Measurements from ENCODE around the gene HS1BP3. TPM values are rescaled to one million over a fixed set of nuclear protein-coding genes. Genes with fewer than 3 reads are reported as not detected.
A peak's percentile ranks its signal among the peaks of the same experiment; 100 is the strongest.

HS1BP3 gene
- total and polyA plus RNA-seq, 2 of the 13 experiments (the other 11 are each of a cell fraction or from before 2014, with no cell fraction given) = 15.2 to 22.0 TPM

DNA sequence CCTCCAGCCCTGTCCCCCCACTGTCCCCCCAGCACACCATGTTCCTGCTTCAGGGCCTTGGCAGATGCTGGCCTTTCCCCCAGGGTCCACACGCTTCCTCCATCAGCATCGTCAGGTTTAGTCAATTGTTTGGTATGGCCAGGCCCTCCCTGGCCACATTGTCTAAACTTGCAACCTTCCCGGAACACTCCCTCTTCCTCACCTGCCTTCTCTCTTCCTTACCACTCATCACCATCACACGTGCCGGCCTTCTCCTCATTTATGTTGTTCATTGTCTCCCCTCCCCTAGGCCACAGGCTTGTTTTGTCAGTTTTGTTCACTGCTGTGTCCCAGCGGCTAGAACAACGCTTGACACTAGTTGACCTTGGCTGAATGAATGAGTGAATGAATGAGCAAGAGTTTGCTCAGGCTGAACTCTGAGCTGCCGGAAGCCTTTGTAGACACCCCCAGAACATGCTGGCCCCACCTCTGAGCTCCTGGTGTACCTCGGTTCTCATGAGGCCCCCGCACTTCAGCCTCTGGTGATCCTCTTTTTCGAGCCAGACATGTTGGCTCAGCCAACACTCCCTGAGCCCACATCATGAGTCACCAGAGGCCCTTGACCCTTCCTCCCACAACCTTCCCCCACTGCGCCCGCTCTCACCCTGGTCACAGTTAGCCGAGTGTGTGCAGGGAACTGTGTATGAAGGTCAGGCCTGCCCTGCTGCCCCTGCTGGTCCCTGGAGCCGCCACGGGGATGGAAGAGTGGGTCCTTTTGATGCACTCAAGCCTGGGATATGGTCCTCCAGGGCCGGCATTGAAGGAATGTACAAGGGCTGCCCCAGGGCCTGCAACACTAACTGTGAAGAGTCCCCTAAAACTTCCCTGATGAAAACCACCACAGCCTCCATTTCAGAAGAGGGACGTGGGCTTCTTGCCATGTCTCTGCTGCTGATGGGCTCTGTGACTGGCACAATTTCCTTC, 57.5 kb downstream of the HS1BP3 start (continued):
- TF ChIP-seq PCBP2 (optimal IDR thresholded peaks at IDR 0.05; ENCODE audit: low read depth, low read length, poor library complexity, severe bottlenecking) (no peak), ZNF780A (CRISPR knock-in tag; IDR thresholded peaks at IDR 0.05) (peak; percentile 87; the same call in 1 of the 2 replicates), ZBTB7A (CRISPR knock-in tag; IDR thresholded peaks at IDR 0.05) (peak; percentile 90; the same call in 1 of the 2 replicates), ZNF180 (CRISPR knock-in tag; IDR thresholded peaks at IDR 0.05; ENCODE audit: borderline replicate concordance, low read depth) (no peak), IKZF4 (CRISPR knock-in tag; IDR thresholded peaks at IDR 0.05; ENCODE audit: borderline replicate concordance, low read depth, not compliant biosample characterization) (peak; percentile 69), CCAR2 (optimal IDR thresholded peaks at IDR 0.05; ENCODE audit: low read depth, low read length) (peak; percentile 86), GATAD1 (CRISPR knock-in tag; IDR thresholded peaks at IDR 0.05) (peak; percentile 77), NCOA5 (CRISPR knock-in tag; IDR thresholded peaks at IDR 0.05) (no peak), CHD2 (IDR thresholded peaks at IDR 0.05; ENCODE audit: low read depth, low read length) (peak; percentile 78; the same call in 1 of the 2 replicates), AHR (CRISPR knock-in tag; IDR thresholded peaks at IDR 0.05) (peak; percentile 86), ZNF747 (CRISPR knock-in tag; IDR thresholded peaks at IDR 0.05; ENCODE audit: borderline replicate concordance) (peak; percentile 100)
- TF ChIP-seq, protein P1, sequence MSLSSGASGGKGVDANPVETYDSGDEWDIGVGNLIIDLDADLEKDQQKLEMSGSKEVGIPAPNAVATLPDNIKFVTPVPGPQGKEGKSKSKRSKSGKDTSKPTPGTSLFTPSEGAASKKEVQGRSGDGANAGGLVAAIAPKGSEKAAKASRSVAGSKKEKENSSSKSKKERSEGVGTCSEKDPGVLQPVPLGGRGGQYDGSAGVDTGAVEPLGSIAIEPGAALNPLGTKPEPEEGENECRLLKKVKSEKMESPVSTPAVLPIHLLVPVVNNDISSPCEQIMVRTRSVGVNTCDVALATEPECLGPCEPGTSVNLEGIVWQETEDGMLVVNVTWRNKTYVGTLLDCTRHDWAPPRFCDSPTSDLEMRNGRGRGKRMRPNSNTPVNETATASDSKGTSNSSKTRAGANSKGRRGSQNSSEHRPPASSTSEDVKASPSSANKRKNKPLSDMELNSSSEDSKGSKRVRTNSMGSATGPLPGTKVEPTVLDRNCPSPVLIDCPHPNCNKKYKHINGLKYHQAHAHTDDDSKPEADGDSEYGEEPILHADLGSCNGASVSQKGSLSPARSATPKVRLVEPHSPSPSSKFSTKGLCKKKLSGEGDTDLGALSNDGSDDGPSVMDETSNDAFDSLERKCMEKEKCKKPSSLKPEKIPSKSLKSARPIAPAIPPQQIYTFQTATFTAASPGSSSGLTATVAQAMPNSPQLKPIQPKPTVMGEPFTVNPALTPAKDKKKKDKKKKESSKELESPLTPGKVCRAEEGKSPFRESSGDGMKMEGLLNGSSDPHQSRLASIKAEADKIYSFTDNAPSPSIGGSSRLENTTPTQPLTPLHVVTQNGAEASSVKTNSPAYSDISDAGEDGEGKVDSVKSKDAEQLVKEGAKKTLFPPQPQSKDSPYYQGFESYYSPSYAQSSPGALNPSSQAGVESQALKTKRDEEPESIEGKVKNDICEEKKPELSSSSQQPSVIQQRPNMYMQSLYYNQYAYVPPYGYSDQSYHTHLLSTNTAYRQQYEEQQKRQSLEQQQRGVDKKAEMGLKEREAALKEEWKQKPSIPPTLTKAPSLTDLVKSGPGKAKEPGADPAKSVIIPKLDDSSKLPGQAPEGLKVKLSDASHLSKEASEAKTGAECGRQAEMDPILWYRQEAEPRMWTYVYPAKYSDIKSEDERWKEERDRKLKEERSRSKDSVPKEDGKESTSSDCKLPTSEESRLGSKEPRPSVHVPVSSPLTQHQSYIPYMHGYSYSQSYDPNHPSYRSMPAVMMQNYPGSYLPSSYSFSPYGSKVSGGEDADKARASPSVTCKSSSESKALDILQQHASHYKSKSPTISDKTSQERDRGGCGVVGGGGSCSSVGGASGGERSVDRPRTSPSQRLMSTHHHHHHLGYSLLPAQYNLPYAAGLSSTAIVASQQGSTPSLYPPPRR (CRISPR knock-in tag; IDR thresholded peaks at IDR 0.05; ENCODE audit: borderline replicate concordance) = peak; percentile 100
- TF ChIP-seq, protein P2, sequence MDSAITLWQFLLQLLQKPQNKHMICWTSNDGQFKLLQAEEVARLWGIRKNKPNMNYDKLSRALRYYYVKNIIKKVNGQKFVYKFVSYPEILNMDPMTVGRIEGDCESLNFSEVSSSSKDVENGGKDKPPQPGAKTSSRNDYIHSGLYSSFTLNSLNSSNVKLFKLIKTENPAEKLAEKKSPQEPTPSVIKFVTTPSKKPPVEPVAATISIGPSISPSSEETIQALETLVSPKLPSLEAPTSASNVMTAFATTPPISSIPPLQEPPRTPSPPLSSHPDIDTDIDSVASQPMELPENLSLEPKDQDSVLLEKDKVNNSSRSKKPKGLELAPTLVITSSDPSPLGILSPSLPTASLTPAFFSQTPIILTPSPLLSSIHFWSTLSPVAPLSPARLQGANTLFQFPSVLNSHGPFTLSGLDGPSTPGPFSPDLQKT (CRISPR knock-in tag; IDR thresholded peaks at IDR 0.05; ENCODE audit: borderline replicate concordance) = no peak
- TF ChIP-seq, protein P3, sequence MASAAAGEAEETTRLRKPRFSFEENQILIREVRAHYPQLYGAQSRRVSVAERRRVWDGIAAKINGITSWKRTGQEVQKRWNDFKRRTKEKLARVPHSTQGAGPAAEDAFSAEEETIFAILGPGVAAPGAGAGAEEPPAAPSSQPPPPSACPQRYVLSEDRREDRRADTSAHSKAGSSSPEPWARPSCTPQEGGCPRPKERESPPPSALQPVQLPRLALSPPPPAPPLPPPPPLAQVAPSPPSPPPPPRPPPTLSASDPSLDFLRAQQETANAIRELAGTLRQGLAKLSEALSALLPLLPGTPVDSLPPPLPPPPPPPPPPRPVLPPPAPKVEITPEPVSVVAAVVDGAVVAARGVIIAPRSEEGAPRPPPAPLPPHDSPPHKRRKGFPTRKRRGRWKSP (CRISPR knock-in tag; IDR thresholded peaks at IDR 0.05) = peak; percentile 96; the same call in 1 of the 2 replicates
- TF ChIP-seq, protein P4, sequence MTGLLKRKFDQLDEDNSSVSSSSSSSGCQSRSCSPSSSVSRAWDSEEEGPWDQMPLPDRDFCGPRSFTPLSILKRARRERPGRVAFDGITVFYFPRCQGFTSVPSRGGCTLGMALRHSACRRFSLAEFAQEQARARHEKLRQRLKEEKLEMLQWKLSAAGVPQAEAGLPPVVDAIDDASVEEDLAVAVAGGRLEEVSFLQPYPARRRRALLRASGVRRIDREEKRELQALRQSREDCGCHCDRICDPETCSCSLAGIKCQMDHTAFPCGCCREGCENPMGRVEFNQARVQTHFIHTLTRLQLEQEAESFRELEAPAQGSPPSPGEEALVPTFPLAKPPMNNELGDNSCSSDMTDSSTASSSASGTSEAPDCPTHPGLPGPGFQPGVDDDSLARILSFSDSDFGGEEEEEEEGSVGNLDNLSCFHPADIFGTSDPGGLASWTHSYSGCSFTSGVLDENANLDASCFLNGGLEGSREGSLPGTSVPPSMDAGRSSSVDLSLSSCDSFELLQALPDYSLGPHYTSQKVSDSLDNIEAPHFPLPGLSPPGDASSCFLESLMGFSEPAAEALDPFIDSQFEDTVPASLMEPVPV (CRISPR knock-in tag; IDR thresholded peaks at IDR 0.05) = peak; percentile 99
- TF ChIP-seq, protein P5, sequence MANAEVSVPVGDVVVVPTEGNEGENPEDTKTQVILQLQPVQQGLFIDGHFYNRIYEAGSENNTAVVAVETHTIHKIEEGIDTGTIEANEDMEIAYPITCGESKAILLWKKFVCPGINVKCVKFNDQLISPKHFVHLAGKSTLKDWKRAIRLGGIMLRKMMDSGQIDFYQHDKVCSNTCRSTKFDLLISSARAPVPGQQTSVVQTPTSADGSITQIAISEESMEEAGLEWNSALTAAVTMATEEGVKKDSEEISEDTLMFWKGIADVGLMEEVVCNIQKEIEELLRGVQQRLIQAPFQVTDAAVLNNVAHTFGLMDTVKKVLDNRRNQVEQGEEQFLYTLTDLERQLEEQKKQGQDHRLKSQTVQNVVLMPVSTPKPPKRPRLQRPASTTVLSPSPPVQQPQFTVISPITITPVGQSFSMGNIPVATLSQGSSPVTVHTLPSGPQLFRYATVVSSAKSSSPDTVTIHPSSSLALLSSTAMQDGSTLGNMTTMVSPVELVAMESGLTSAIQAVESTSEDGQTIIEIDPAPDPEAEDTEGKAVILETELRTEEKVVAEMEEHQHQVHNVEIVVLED (CRISPR knock-in tag; IDR thresholded peaks at IDR 0.05; ENCODE audit: borderline replicate concordance) = peak; percentile 83

Data from HepG2 (cell line).